OCI-LY1 (cell line): ENCODE data around the gene PPP1CC.

ENCODE experiments used
- H2AFZ ChIP-seq: fragments of 200-600 bp; sonication (generic), shearing (Covaris generic); 2 replicates; pipeline ENCODE4 v1.6.0; 2014; ENCODE audit warnings: antibody characterized with exemption, mild to moderate bottlenecking, low read length
- H3F3A ChIP-seq: fragments of 200-600 bp; sonication (generic), shearing (Covaris generic); 2 replicates; pipeline ENCODE4 v1.6.0; 2014; ENCODE audit warnings: mild to moderate bottlenecking, antibody characterized with exemption, low read length, moderate library complexity; ENCODE audit not compliant: insufficient read depth
- H3K27ac ChIP-seq: fragments of 200-600 bp; sonication (generic); 2 replicates; pipeline ENCODE4 v1.5.1; 2014; ENCODE audit warnings: low read length, mixed run types, mild to moderate bottlenecking, low read depth; ENCODE audit not compliant: poor library complexity, severe bottlenecking
- H3K27me3 ChIP-seq: fragments of 200-600 bp; sonication (generic); 2 replicates; pipeline ENCODE4 v1.6.0; 2014; ENCODE audit warnings: antibody characterized with exemption, mild to moderate bottlenecking, low read length, moderate library complexity; ENCODE audit not compliant: insufficient read depth
- H3K36me3 ChIP-seq: fragments of 200-600 bp; sonication (generic); 2 replicates; pipeline ENCODE4 v1.6.1; 2014; ENCODE audit warnings: mild to moderate bottlenecking, antibody characterized with exemption, low read length, moderate library complexity, mixed read lengths; ENCODE audit not compliant: insufficient read depth
- H3K4me1 ChIP-seq: fragments of 200-600 bp; sonication (generic); 2 replicates; pipeline ENCODE4 v1.5.1; 2014; ENCODE audit warnings: mild to moderate bottlenecking, low read length, moderate library complexity; ENCODE audit not compliant: insufficient read depth, severe bottlenecking
- H3K4me2 ChIP-seq: fragments of 200-600 bp; sonication (generic), shearing (Covaris generic); 2 replicates; pipeline ENCODE4 v1.6.1; 2014; ENCODE audit warnings: low read length
- H3K4me3 ChIP-seq: fragments of 200-600 bp; sonication (generic); 2 replicates; pipeline ENCODE4 v1.5.1; 2014; ENCODE audit warnings: low read length, low read depth, mild to moderate bottlenecking, mixed read lengths; ENCODE audit not compliant: poor library complexity, severe bottlenecking
- H3K79me2 ChIP-seq: fragments of 200-600 bp; shearing (Covaris generic); 2 replicates; pipeline ENCODE4 v1.6.1; 2016; ENCODE audit warnings: mixed run types, low read length, mixed read lengths; ENCODE audit not compliant: insufficient read depth
- H3K9ac ChIP-seq: fragments of 200-600 bp; sonication (generic), shearing (Covaris generic); 2 replicates; pipeline ENCODE4 v1.6.1; 2014; ENCODE audit warnings: mild to moderate bottlenecking, low read length, mixed read lengths
- H3K9me2 ChIP-seq: fragments of 200-600 bp; sonication (generic), shearing (Covaris generic); 2 replicates; pipeline ENCODE4 v1.6.1; 2014; ENCODE audit warnings: low read depth, mild to moderate bottlenecking, low read length, mixed read lengths
- H3K9me3 ChIP-seq: fragments of 200-600 bp; shearing (Covaris generic); 2 replicates; pipeline ENCODE4 v1.6.1; 2014; ENCODE audit warnings: low read length, mixed read lengths
- H4K20me1 ChIP-seq: fragments of 200-600 bp; sonication (generic), shearing (Covaris generic); 2 replicates; pipeline ENCODE4 v1.6.0; 2016; ENCODE audit warnings: mild to moderate bottlenecking, low read length; ENCODE audit not compliant: insufficient read depth
- CTCF ChIP-seq: fragments of 200-600 bp; sonication (generic), shearing (Covaris generic); IDR thresholded peaks from 2 replicates; pipeline ENCODE4 v1.5.1; 2017; ENCODE audit warnings: mild to moderate bottlenecking, antibody characterized with exemption, low read length, moderate library complexity, mixed read lengths
- EZH2 ChIP-seq: fragments of 200-600 bp; sonication (generic), shearing (Covaris generic); IDR thresholded peaks from 2 replicates; pipeline ENCODE4 v1.8.0; 2017; ENCODE audit warnings: borderline replicate concordance, mixed run types, mild to moderate bottlenecking, antibody characterized with exemption, low read length, moderate library complexity, mixed read lengths

Gene PPP1CC

GRCh38 chr12:110760204-110760609, 17.5 kb upstream of the PPP1CC start:
- Histone ChIP-seq H4K20me1 (no peaks in the 10 kb centered on the region), H3K9me3 (no peaks in the 10 kb centered on the region), H3F3A (no peaks in the 10 kb centered on the region), H3K4me3 (no peak overlapping the region), H3K27me3 (no peaks in the 10 kb centered on the region), H3K9me2 (no peaks in the 10 kb centered on the region), H3K4me1 (no peaks in the 10 kb centered on the region), H3K4me2 (no peak overlapping the region), H3K27ac (no peak overlapping the region), H3K36me3 (no peaks in the 10 kb centered on the region), H3K9ac (no peak overlapping the region), H2AFZ (no peak overlapping the region), H3K79me2 (no peaks in the 10 kb centered on the region)
- TF ChIP-seq CTCF (no peak), EZH2 (no peak)

DNA sequence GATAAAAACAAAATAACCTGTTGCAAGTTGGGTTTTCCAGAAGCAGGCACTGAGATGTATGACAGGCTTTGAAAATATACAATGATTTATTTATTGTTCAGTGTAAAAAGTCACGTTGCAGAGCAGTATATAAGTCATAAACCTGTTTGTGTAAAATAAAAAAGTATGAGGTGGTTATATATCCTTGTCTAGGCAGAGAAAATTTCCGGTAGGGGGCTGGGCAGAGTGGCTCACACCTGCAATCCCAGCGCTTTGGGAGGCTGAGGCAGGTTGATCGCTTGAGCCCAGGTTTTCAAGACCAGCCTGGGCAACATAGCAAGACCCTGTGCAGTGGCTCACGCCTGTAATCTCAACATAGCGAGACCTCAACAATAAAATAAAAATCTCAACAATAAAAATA, 16.2 kb upstream of the PPP1CC start:
- TF ChIP-seq CTCF = no peak
- TF ChIP-seq EZH2 = no peak
- Histone ChIP-seq H3F3A (no peaks in the 10 kb centered on the region), H3K36me3 (no peaks in the 10 kb centered on the region), H3K9me3 (no peaks in the 10 kb centered on the region), H4K20me1 (no peaks in the 10 kb centered on the region), H3K79me2 (no peaks in the 10 kb centered on the region), H3K27ac (no peak overlapping the region), H3K4me1 (no peaks in the 10 kb centered on the region), H3K4me2 (no peak overlapping the region), H3K9me2 (no peaks in the 10 kb centered on the region), H3K9ac (no peak overlapping the region), H3K27me3 (no peaks in the 10 kb centered on the region), H2AFZ (no peak overlapping the region), H3K4me3 (no peak overlapping the region)

DNA sequence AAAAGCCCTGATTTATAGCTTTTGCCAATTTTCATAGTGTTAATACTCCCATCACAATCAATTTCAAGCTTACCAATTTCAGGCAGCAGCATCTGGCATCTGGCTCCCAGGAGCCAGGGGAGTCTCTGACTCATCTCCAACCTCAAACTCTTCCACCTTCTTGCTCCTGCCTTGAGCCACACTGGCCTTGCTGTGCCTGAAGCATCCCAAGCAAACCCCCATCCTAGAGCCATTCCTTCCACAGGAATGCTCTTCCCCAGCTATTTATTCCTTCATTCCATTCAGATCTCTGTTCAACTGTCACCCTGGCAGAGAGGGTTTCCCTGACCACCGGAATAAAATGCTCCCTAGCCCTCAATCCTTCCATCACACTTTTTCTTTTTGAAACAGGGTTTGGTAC, 13.9 kb upstream of the PPP1CC start:
- Histone ChIP-seq H3K4me1 (no peaks in the 10 kb centered on the region), H3K79me2 (no peaks in the 10 kb centered on the region), H3K27me3 (no peaks in the 10 kb centered on the region), H3K27ac (no peak overlapping the region), H3K4me3 (no peak overlapping the region), H3K9me3 (no peaks in the 10 kb centered on the region), H3F3A (no peaks in the 10 kb centered on the region), H2AFZ (no peak overlapping the region), H3K9me2 (no peaks in the 10 kb centered on the region), H3K36me3 (no peaks in the 10 kb centered on the region), H3K9ac (no peak overlapping the region), H4K20me1 (no peaks in the 10 kb centered on the region), H3K4me2 (no peak overlapping the region)
- TF ChIP-seq EZH2 = no peak
- no peak for TF ChIP-seq CTCF
